ENCODE measurements around the gene TENM4. TPM values are rescaled to one million over a fixed set of nuclear protein-coding genes. Genes with fewer than 3 reads are reported as not detected.

TENM4 gene
- total and polyA plus RNA-seq, 10 of the 15 experiments (the other 5 are each of a cell fraction or from before 2014, with no cell fraction given), result 0.03 to 0.12 (median 0.06) TPM; not detected in 7

- no peak overlapping the region for H2AFZ ChIP-seq (ENCODE audit: control insufficient read depth, low read depth, low read length)
- intact Hi-C loops (cut with micrococcal nuclease; ENCODE audit: unreplicated experiment), result no loop called here
- no peak overlapping the region for H3K4me3 ChIP-seq
- no peak overlapping the region for H3K4me2 ChIP-seq (ENCODE audit: control insufficient read depth, insufficient read depth)
- no peak overlapping the region for H3K27ac ChIP-seq (ENCODE audit: control insufficient read depth, insufficient read depth)
- POLR2A ChIA-PET, result no interaction called here
- no peak overlapping the region for H3K9ac ChIP-seq (ENCODE audit: control insufficient read depth, insufficient read depth, low read length)
- H3K4me1 ChIP-seq (ENCODE audit: control insufficient read depth, insufficient read depth, low read length), result no peaks in the 10 kb centered on the region
- H3K27me3 ChIP-seq (replicated peaks in 1 of 2; ENCODE audit: control insufficient read depth in 2 of 2, insufficient read depth in 2 of 2, low read length in 1 of 2), result no peaks in the 10 kb centered on the region; a peak in 3 of 4 replicates
- in situ Hi-C loops (cut with MboI), result no loop called here
- no peaks in the 10 kb centered on the region for H3K9me3 ChIP-seq (replicated peaks; ENCODE audit: control insufficient read depth, insufficient read depth, low read length)
- RAD21 ChIA-PET (ENCODE audit: unreplicated experiment), result no interaction called here
- TF ChIP-seq TCF12 (IDR thresholded peaks at IDR 0.05; ENCODE audit: low read depth, low read length) (no peak), USF2 (IDR thresholded peaks at IDR 0.05; ENCODE audit: borderline replicate concordance, low read depth, low read length) (no peak), RELB (IDR thresholded peaks at IDR 0.05; ENCODE audit: low read depth) (no peak), NFYB (IDR thresholded peaks at IDR 0.05; ENCODE audit: insufficient read depth, low read depth, low read length) (no peak), MEF2B (IDR thresholded peaks at IDR 0.05; ENCODE audit: partially characterized antibody, poor library complexity, severe bottlenecking) (no peak), NR2F1 (conservative IDR thresholded peaks at IDR 0.05) (no peak)
- SMC1A ChIA-PET (ENCODE audit: uncharacterized antibody, unreplicated experiment), result interaction anchor here (1.0 kb wide), 1 partner anchor 92 kb away, joined by 3 read pairs; no protein-coding TSS in a partner anchor
- H3K79me2 ChIP-seq (ENCODE audit: control insufficient read depth, insufficient read depth, low read length), result no peaks in the 10 kb centered on the region
- FAIRE-seq (no peak), ATAC-seq (no peak), DNase-seq (ENCODE audit: low read depth, low spot score) (no peak)
- no TSS peak for BruUV-seq (replicated peaks)
- CTCF ChIA-PET, result no interaction called here
- no peaks in the 10 kb centered on the region for H4K20me1 ChIP-seq (ENCODE audit: control insufficient read depth, insufficient read depth)
- WGBS (ENCODE audit: insufficient coverage, insufficient replicate concordance, low lambda C conversion rate, missing lambda C conversion rate), result 0% methylated on average over 2 of the region's 2 CpGs
- H3K36me3 ChIP-seq (ENCODE audit: control insufficient read depth in 2 of 2, insufficient read depth in 2 of 2, low read length in 1 of 2), result no peaks in the 10 kb centered on the region
Observed at GRCh38 chr11:78926633-78927338, 514.0 kb downstream of the TENM4 start.
